ENCODE measurements around the gene PWWP2B.

PWWP2B gene

GRCh38 chr10:132460071-132460470, 63.1 kb downstream of the PWWP2B start:
- no peak for DNase-seq (ENCODE audit: low spot score)

- DNase-seq (ENCODE audit: low spot score): no peak
These were observed 63.7 kb downstream of the PWWP2B start for GRCh38 chr10:132460691-132461090.

- DNase-seq (ENCODE audit: low spot score): no peak
These were observed 64.2 kb downstream of the PWWP2B start for GRCh38 chr10:132461103-132461682.

GRCh38 chr10:132461683-132462231, 64.8 kb downstream of the PWWP2B start:
- DNase-seq (ENCODE audit: low spot score): no peak

- no peak for DNase-seq (ENCODE audit: low spot score)
These were observed 65.7 kb downstream of the PWWP2B start for GRCh38 chr10:132462463-132463332.

- no peak for DNase-seq (ENCODE audit: low spot score)
These were observed 66.6 kb downstream of the PWWP2B start for GRCh38 chr10:132463333-132464255.

- DNase-seq (ENCODE audit: low spot score): no peak
These were observed 67.5 kb downstream of the PWWP2B start for GRCh38 chr10:132464256-132465192.

GRCh38 chr10:132465193-132465888, 68.3 kb downstream of the PWWP2B start:
- no peak for DNase-seq (ENCODE audit: low spot score)

GRCh38 chr10:132465889-132466519, 69.0 kb downstream of the PWWP2B start:
- DNase-seq (ENCODE audit: low spot score): no peak

GRCh38 chr10:132466520-132467463, 69.8 kb downstream of the PWWP2B start:
- DNase-seq (ENCODE audit: low spot score): no peak

Data from NAMALWA (cell line).